AG04450 (cell line): ENCODE results near the gene MRTFA. TPM values are rescaled to one million over a fixed set of nuclear protein-coding genes. Genes with fewer than 3 reads are reported as not detected.
"Not testable (repeated sequence)": the region's sequence is repeated elsewhere in the genome, so short reads cannot be mapped to it uniquely, and the experiment has no call there.

ENCODE experiments used
- CTCF ChIA-PET: fragments of 300-600, 350-600 bp; formaldehyde crosslinking; extraction: SDS; loops from one replicate; lab custom pipeline; 2022; ENCODE audit warnings: antibody characterized with exemption, inconsistent platforms; lab: Charles Lee
- POLR2A ChIA-PET: fragments of 350-600 bp; formaldehyde crosslinking; extraction: SDS; loops from one replicate; lab custom pipeline; 2021; ENCODE audit warnings: antibody characterized with exemption, inconsistent platforms; lab: Yijun Ruan, JAX
- DNase-seq: peaks from one replicate; pipeline ENCODE4 v3.0.0-alpha.2; 2011; ENCODE audit warnings: low read depth, low spot score
- H3K27ac ChIP-seq: one replicate; pipeline ENCODE4 v1.5.1; 2012; ENCODE audit warnings: low read depth, low read length, control low read depth
- H3K27me3 ChIP-seq: one replicate; pipeline ENCODE4 v1.6.0; 2012; ENCODE audit warnings: low read length; ENCODE audit not compliant: control insufficient read depth, insufficient read depth
- H3K4me3 ChIP-seq: 2 replicates; pipeline ENCODE4 v1.5.1; 2011; ENCODE audit warnings: mild to moderate bottlenecking, low read depth, low read length, control low read depth
- H3K9me3 ChIP-seq: 2 replicates; pipeline ENCODE4 v1.5.1; 2012; ENCODE audit warnings: low read length; ENCODE audit not compliant: control insufficient read depth, insufficient read depth
- CTCF ChIP-seq: IDR thresholded peaks from 2 replicates; pipeline ENCODE4 v1.5.1; 2011; ENCODE audit warnings: low read depth, low read length, control low read depth, inconsistent platforms
- polyA plus RNA-seq: library from polyadenylated mRNA; depleted of rRNA; stranded (reverse); fragments of >200 nt; gene quantifications from 2 replicates; pipeline ENCODE4 v1.2.3, GENCODE V29; 2011

Gene MRTFA
- polyA plus RNA-seq, 1 experiment, result 6.8 TPM

GRCh38 chr22:40388231-40388630 lies 248.3 kb downstream of the MRTFA start:
- Histone ChIP-seq H3K27me3 (no peaks in the 10 kb centered on the region), H3K27ac (no peak overlapping the region), H3K4me3 (no peak overlapping the region), H3K9me3 (no peaks in the 10 kb centered on the region)
- DNase-seq, result no peak
- no peak for TF ChIP-seq CTCF
- ChIA-PET POLR2A (no interaction called here), CTCF (no interaction called here)

- no peaks in the 10 kb centered on the region for H3K27me3 ChIP-seq
- no peak overlapping the region for H3K4me3 ChIP-seq
- TF ChIP-seq CTCF, result no peak
- H3K27ac ChIP-seq, result no peak overlapping the region
- CTCF ChIA-PET, result no interaction called here
- POLR2A ChIA-PET, result interaction anchor here (0.5 kb wide), 1 partner anchor 104 kb away, joined by 3 read pairs; no protein-coding TSS in a partner anchor
- no peaks in the 10 kb centered on the region for H3K9me3 ChIP-seq
- DNase-seq, result no peak
These were observed 248.8 kb downstream of the MRTFA start for GRCh38 chr22:40387746-40388145.

- POLR2A ChIA-PET, result no interaction called here
- Histone ChIP-seq H3K9me3 (no peaks in the 10 kb centered on the region), H3K4me3 (no peak overlapping the region), H3K27ac (no peak overlapping the region), H3K27me3 (no peaks in the 10 kb centered on the region)
- no peak for DNase-seq
- CTCF ChIA-PET, result interaction anchor here (0.5 kb wide), 1 partner anchor 252 kb away, joined by 4 read pairs; no protein-coding TSS in a partner anchor
- TF ChIP-seq CTCF, result no peak
These were observed 251.3 kb downstream of the MRTFA start for GRCh38 chr22:40385036-40385782.

GRCh38 chr22:40383905-40384304 lies 252.6 kb downstream of the MRTFA start:
- no peak for DNase-seq
- no peaks in the 10 kb centered on the region for H3K9me3 ChIP-seq
- ChIA-PET CTCF (interaction anchor here (0.6 kb wide), 1 partner anchor 9 kb away, joined by 3 read pairs; no protein-coding TSS in a partner anchor), POLR2A (no interaction called here)
- H3K27ac ChIP-seq, result no peak overlapping the region
- no peak overlapping the region for H3K4me3 ChIP-seq
- H3K27me3 ChIP-seq, result no peaks in the 10 kb centered on the region
- TF ChIP-seq CTCF, result no peak

- CTCF ChIA-PET, result no interaction called here
- H3K27me3 ChIP-seq, result no peaks in the 10 kb centered on the region
These were observed 255.1 kb downstream of the MRTFA start for GRCh38 chr22:40381461-40381860.

GRCh38 chr22:40378448-40378847 lies 258.1 kb downstream of the MRTFA start:
- H3K27ac ChIP-seq, H3K4me3 ChIP-seq, CTCF ChIA-PET, H3K9me3 ChIP-seq, DNase-seq, POLR2A ChIA-PET, H3K27me3 ChIP-seq: not testable (repeated sequence)

More at GRCh38 chr22:40381461-40381860, 255.1 kb downstream of the MRTFA start:
- Histone ChIP-seq H3K27ac (no peak overlapping the region), H3K9me3 (no peaks in the 10 kb centered on the region), H3K4me3 (no peak overlapping the region)
- TF ChIP-seq CTCF, result no peak
- POLR2A ChIA-PET, result no interaction called here
- DNase-seq, result no peak
